Stimulated activated CD8-positive, alpha-beta memory T cell treated with anti-CD3 and anti-CD28 coated beads, Interleukin-4, amount 100 ng/mL, for 1 hour (primary cell): ENCODE measurements around the gene SGCA.

Source experiments
- DNase-seq, 2 donors: peaks; one replicate each; pipeline ENCODE4 v3.0.0-alpha.2; 2020; ENCODE audit warnings: low read depth in 2 of 2, low spot score in 1 of 2

SGCA gene

GRCh38 chr17:50165867-50166517 is at the start of gene SGCA:
Gene SGCA (plus strand): TSS chr17:50166005. CDS start chr17:50166041, 36 bp downstream.
- no peak for DNase-seq

GRCh38 chr17:50117202-50118051 is 48.4 kb upstream of the SGCA start:
- DNase-seq, result peak in 1 of 2 donors; percentile 36

GRCh38 chr17:50118076-50118827 is 47.6 kb upstream of the SGCA start:
- no peak for DNase-seq

- DNase-seq, result no peak
These were observed 47.0 kb upstream of the SGCA start for GRCh38 chr17:50118828-50119218.

DNA sequence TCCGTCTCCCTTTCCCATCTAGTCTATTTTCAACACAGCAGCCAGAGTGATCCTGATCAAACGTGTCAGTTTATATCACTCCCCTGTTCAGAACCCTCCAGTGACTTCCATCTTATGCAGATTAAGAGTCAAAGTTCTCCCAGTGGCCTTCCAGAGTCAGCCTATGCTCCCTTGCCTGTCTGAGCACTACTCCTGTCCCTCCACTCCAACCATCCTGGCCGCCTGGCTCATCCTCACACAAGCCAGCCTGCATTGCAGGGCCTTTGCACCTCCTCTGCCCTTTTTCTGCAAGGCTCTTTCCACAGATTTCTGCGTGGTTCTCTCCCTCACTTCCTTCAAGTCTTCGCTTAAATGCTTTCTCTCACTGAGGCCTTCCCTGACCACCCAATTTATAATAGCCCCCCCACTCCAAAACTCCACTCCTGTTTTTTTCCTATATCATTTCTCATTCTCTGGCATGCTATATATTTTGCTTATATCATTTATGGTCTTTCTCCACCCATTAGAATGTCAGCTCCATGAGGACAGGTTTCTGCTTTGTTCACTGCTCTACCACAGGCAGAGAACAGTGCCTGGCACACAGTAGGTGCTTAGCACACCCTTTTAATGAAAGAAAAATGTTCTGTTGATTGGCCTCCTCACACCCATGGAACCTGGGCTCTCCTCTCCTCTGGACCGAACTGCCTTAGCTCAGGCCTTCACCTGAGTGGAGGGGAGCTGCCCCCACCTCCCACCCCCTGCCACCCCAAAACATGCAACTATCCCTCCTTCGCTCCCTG is 45.1 kb upstream of the SGCA start:
- no peak for DNase-seq

DNA sequence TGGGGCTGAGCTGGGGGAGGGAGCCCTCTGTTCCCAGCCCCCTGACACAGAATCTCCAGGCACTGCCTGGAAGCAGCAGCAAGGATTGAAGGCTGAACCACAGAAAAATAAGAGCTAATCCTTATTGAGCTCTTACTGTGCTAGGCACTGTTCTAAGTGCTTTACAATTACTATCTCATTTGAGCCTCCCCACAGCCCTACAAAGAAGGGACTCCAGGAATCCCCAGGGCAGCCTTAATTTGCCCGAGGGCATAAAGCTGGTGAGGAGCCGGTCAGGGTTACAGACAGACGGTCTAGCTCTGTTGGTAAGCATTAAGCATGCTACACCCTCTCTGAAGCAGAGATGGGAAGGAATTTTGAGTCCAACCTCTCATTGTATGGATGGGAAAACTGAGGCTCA is 42.9 kb upstream of the SGCA start:
- DNase-seq, result no peak

GRCh38 chr17:50123649-50124349 is 42.0 kb upstream of the SGCA start:
- DNase-seq, result no peak

- DNase-seq, result no peak
These were observed 40.3 kb upstream of the SGCA start for GRCh38 chr17:50125420-50125997.

DNA sequence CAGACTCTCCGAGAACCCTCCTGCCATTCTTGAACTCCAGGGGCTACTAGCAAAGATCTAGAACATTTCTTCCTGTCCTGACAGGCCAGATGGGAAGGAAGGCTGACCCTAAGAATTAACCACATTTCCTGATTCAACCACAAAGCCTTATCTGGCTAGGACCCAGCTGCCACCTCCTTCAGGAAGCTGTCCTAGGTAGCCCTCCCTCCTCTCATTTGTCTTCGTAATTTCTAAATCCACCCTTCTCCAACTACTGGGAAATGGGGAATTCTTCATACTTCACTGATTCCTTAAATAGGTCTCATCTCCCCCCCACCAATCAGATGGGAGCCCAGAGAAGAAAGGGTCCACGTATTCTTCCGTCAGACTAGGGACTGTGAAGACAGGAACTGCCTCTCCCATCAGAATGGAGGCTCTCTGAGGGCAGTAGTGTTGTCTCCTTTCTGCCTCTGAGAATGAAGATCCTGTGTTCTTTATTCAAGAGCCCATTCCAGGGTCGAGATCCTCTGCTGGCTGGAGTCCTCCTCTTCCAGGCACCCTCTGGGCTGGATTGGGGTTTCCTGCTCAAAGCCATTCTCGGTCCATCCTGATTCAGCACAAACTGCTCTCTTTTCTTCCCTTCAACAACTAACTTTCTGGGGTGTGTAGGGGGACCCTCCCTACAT is 38.0 kb upstream of the SGCA start:
- no peak for DNase-seq

- no peak for DNase-seq
These were observed 37.1 kb upstream of the SGCA start for GRCh38 chr17:50128441-50129352.

DNA sequence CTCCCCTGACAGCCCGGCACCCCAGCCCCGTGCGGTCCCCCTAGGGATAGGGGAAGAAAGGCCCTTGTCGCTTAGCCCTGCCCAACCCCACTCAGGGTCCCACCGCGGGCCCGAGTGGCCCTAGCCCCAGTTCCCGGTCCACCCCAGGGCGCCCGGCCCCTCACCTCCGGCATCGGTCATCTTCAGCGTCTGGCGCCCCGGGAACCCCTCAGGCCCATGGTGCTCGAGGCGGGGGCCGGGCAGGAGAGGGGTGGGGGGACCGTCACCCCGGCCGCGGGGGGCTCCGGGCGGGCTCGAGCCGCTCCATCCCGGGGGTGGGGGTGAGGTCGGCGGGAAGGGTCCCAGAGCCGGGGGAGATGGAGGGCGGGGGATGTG is 36.5 kb upstream of the SGCA start:
- DNase-seq, result no peak

- DNase-seq, result no peak
These were observed 35.9 kb upstream of the SGCA start, which contains the start of gene SAMD14 for GRCh38 chr17:50129728-50130558. Gene SAMD14 (minus strand): TSS chr17:50130160. CDS start chr17:50124959, 5,201 bp downstream.

GRCh38 chr17:50130559-50131305 is 35.1 kb upstream of the SGCA start:
- DNase-seq, result no peak

- DNase-seq, result no peak
These were observed 33.6 kb upstream of the SGCA start for GRCh38 chr17:50132104-50132794.

DNA sequence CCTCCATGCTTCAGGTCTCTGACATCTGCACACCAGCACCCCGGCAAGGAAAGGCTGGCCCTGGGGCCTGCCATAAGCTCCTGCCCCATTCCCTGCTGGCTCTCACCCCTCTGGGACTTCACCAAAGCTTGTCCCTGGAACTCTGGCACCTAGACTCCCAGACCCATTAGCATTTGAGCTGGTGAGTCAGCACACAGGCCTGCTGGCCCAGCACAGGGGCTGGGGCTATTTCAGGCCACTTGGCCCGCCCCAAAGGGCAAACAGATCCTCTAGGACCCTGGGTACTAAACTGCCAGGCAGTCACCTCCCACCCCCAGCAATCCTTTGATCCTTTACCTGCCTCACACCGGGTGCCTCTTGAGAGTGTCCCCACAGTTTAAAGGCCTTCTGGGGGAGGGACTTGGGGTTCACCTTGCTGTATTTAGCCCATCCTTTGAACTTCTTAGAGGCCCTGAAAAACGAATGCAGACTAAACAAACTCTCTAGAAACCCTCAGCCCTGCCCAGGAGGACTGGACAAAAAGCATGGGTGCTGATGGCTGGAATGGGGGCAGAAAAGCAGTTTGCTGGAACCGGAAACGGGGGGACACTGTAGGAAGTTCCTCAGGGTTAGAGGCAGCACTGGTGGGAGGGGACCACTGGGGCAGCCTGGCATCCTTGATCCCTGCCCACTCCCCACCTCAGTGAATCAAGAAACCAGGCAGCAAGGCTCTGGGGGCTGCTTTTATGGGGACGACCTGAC is 32.6 kb upstream of the SGCA start:
- DNase-seq, result no peak

DNA sequence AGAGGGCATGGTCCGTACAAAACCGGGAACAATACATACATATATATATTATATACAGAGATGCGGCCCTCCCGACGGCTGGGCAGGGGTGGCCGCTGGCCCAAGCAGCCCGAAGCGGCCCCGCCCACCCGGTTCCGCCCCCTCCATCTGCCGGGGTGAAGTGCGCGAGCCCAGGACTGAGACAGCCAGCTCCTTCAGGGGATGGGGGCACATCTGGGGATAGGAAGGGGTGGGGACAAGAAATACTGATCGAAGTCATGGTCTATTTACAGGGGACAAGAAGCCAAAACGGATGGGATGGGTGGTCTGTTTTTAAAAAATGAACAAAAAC is 32.1 kb upstream of the SGCA start:
- DNase-seq, result no peak
